Nephron progenitor cell (in vitro differentiated cells): Measurements from ENCODE around the gene INPP5A.

ENCODE experiments used
- DNase-seq: peaks from one replicate; pipeline ENCODE4 v3.0.0; 2021
- H3K27ac Mint-ChIP-seq: 2 replicates; pipeline ENCODE4 v1.8.0; 2021; ENCODE audit warnings: mild to moderate bottlenecking, moderate library complexity, mixed read lengths
- H3K27me3 Mint-ChIP-seq: 2 replicates; pipeline ENCODE4 v1.8.0; 2021; ENCODE audit warnings: mild to moderate bottlenecking, low read depth, mixed read lengths; ENCODE audit not compliant: poor library complexity
- H3K36me3 Mint-ChIP-seq: 2 replicates; pipeline ENCODE4 v1.8.0; 2021; ENCODE audit warnings: low read depth, mixed read lengths
- H3K4me1 Mint-ChIP-seq: 2 replicates; pipeline ENCODE4 v1.8.0; 2021; ENCODE audit warnings: mixed read lengths
- H3K4me3 Mint-ChIP-seq: 2 replicates; pipeline ENCODE4 v1.8.0; 2021; ENCODE audit warnings: mild to moderate bottlenecking, moderate library complexity, mixed read lengths
- H3K9me3 Mint-ChIP-seq: 2 replicates; pipeline ENCODE4 v1.8.0; 2021; ENCODE audit warnings: mild to moderate bottlenecking, moderate library complexity, mixed read lengths
- CTCF ChIP-seq: fragments of 200-600 bp; sonication (generic); IDR thresholded peaks from 2 replicates; pipeline ENCODE4 v1.5.0; 2021; ENCODE audit warnings: antibody characterized with exemption

INPP5A gene

GRCh38 chr10:132732518-132732917, 194.9 kb downstream of the INPP5A start:
- TF ChIP-seq CTCF, result no peak
- no peaks in the 10 kb centered on the region for H3K36me3 Mint-ChIP-seq
- peaks cover 17% of the 10 kb centered on the region for H3K27me3 Mint-ChIP-seq
- H3K4me3 Mint-ChIP-seq, result no peak overlapping the region
- DNase-seq, result no peak
- H3K27ac Mint-ChIP-seq, result no peak overlapping the region
- peaks cover 10% of the 10 kb centered on the region for H3K4me1 Mint-ChIP-seq
- no peaks in the 10 kb centered on the region for H3K9me3 Mint-ChIP-seq

- no peak for TF ChIP-seq CTCF
- no peak overlapping the region for H3K27ac Mint-ChIP-seq
- peaks cover 17% of the 10 kb centered on the region for H3K27me3 Mint-ChIP-seq
- H3K4me1 Mint-ChIP-seq, result peaks cover 10% of the 10 kb centered on the region
- no peaks in the 10 kb centered on the region for H3K36me3 Mint-ChIP-seq
- H3K4me3 Mint-ChIP-seq, result no peak overlapping the region
- no peak for DNase-seq
- H3K9me3 Mint-ChIP-seq, result no peaks in the 10 kb centered on the region
Measured at GRCh38 chr10:132733926-132734325, 196.3 kb downstream of the INPP5A start.

- peaks cover 23% of the 10 kb centered on the region for H3K27me3 Mint-ChIP-seq
- no peak overlapping the region for H3K27ac Mint-ChIP-seq
- peaks cover 3% of the 10 kb centered on the region for H3K36me3 Mint-ChIP-seq
- no peaks in the 10 kb centered on the region for H3K9me3 Mint-ChIP-seq
- no peak for TF ChIP-seq CTCF
- no peak for DNase-seq
- H3K4me3 Mint-ChIP-seq, result no peak overlapping the region
- H3K4me1 Mint-ChIP-seq, result no peaks in the 10 kb centered on the region
Measured at GRCh38 chr10:132735341-132735775, 197.8 kb downstream of the INPP5A start.

GRCh38 chr10:132735923-132736391, 198.4 kb downstream of the INPP5A start:
- Mint-ChIP-seq H3K36me3 (peaks cover 8% of the 10 kb centered on the region), H3K27ac (no peak overlapping the region), H3K27me3 (peaks cover 29% of the 10 kb centered on the region), H3K9me3 (no peaks in the 10 kb centered on the region), H3K4me1 (no peaks in the 10 kb centered on the region), H3K4me3 (no peak overlapping the region)
- TF ChIP-seq CTCF, result no peak
- no peak for DNase-seq

GRCh38 chr10:132737390-132738048, 199.9 kb downstream of the INPP5A start:
- no peak for TF ChIP-seq CTCF
- H3K27me3 Mint-ChIP-seq, result peaks cover 32% of the 10 kb centered on the region
- no peak overlapping the region for H3K27ac Mint-ChIP-seq
- no peak overlapping the region for H3K4me3 Mint-ChIP-seq
- DNase-seq, result no peak
- H3K9me3 Mint-ChIP-seq, result no peaks in the 10 kb centered on the region
- peaks cover 9% of the 10 kb centered on the region for H3K4me1 Mint-ChIP-seq
- H3K36me3 Mint-ChIP-seq, result peaks cover 8% of the 10 kb centered on the region
